ENCODE results near the gene DLGAP1.

Gene DLGAP1

DNA sequence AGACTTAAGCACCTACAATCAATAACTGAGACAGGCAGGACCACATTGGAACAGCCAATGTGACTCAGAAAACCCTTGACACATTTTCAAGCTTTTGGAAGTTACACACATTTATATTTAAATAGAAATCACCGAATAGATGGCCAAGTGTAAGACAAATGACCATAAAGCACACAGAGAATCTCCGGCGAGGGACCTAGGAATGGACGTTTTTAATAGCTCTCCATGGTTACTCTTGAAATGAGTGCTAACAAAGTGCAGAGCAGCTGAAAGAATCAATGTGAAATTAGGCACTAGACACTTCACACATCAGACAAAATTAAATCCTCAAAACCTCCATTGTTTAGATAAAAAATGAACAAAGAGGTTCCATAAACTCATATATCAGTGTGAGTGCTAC lies 376.9 kb downstream of the DLGAP1 start:
- Histone ChIP-seq H2AFZ (ENCODE audit: low read length) (no peak overlapping the region), H3K4me3 (ENCODE audit: low read depth, low read length, poor library complexity, severe bottlenecking) (no peak overlapping the region), H3K79me2 (ENCODE audit: insufficient read depth, low read length) (no peaks in the 10 kb centered on the region), H3K9me3 (ENCODE audit: low read length) (no peaks in the 10 kb centered on the region), H3K27ac (ENCODE audit: low read depth, low read length, poor library complexity, severe bottlenecking) (no peak overlapping the region), H3K27me3 (ENCODE audit: insufficient read depth, low read length) (no peaks in the 10 kb centered on the region), H3F3A (ENCODE audit: insufficient read depth, low read length) (no peaks in the 10 kb centered on the region), H3K4me2 (ENCODE audit: low read length) (no peak overlapping the region), H3K36me3 (ENCODE audit: insufficient read depth, low read length) (no peaks in the 10 kb centered on the region), H3K9me2 (ENCODE audit: low read depth, low read length) (no peaks in the 10 kb centered on the region), H4K20me1 (ENCODE audit: insufficient read depth, low read length) (no peaks in the 10 kb centered on the region), H3K4me1 (ENCODE audit: insufficient read depth, low read length, severe bottlenecking) (no peaks in the 10 kb centered on the region), H3K9ac (ENCODE audit: low read length) (no peak overlapping the region)
- TF ChIP-seq EZH2 (IDR thresholded peaks at IDR 0.05; ENCODE audit: borderline replicate concordance, low read length) (no peak), CTCF (IDR thresholded peaks at IDR 0.05; ENCODE audit: low read length) (no peak)

DNA sequence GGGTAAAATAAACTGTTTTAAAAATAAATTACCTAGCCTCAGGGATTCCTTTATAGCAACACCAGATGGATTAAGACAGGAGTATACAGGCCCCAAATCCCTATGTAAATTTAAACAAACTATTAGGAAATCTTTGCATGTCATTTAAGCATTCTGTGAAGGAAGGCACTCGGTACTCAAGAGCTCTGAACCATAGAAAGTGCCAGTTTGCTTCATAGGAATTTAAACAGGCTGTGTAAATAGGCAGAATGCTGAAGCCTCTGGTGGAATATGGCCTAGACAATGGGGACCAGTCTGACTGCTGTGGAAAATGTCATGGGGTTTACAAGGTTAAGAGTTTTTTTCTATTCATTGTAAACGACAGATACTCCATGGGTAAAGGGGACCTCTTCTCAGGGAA lies 377.4 kb downstream of the DLGAP1 start:
- Histone ChIP-seq H3K9me2 (ENCODE audit: low read depth, low read length) (no peaks in the 10 kb centered on the region), H3K36me3 (ENCODE audit: insufficient read depth, low read length) (no peaks in the 10 kb centered on the region), H4K20me1 (ENCODE audit: insufficient read depth, low read length) (no peaks in the 10 kb centered on the region), H3F3A (ENCODE audit: insufficient read depth, low read length) (no peaks in the 10 kb centered on the region), H3K4me3 (ENCODE audit: low read depth, low read length, poor library complexity, severe bottlenecking) (no peak overlapping the region), H3K4me2 (ENCODE audit: low read length) (no peak overlapping the region), H3K27me3 (ENCODE audit: insufficient read depth, low read length) (no peaks in the 10 kb centered on the region), H3K4me1 (ENCODE audit: insufficient read depth, low read length, severe bottlenecking) (no peaks in the 10 kb centered on the region), H3K79me2 (ENCODE audit: insufficient read depth, low read length) (no peaks in the 10 kb centered on the region), H3K27ac (ENCODE audit: low read depth, low read length, poor library complexity, severe bottlenecking) (no peak overlapping the region), H3K9ac (ENCODE audit: low read length) (no peak overlapping the region), H2AFZ (ENCODE audit: low read length) (no peak overlapping the region), H3K9me3 (ENCODE audit: low read length) (no peaks in the 10 kb centered on the region)
- TF ChIP-seq EZH2 (IDR thresholded peaks at IDR 0.05; ENCODE audit: borderline replicate concordance, low read length) (no peak), CTCF (IDR thresholded peaks at IDR 0.05; ENCODE audit: low read length) (no peak)

DNA sequence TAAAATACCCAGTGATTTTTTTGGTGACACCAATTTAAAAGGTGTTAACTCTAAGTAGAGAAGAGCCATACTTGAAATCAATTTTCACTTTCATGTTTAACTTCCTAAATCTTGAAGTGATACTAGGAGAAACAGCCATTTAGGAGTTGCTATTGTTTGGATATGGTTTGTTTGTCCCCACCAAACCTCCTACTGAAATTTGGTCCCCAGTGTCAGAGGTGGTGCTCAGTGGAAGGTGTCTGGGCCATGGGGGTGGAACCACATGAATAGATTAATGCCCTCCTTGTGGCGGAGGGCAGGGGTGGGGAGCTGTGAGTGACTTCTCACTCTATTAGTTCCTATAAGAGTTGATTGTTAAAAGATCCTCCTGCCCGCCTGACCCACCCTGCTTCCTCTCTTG lies 377.9 kb downstream of the DLGAP1 start:
- H3K4me3 ChIP-seq (ENCODE audit: low read depth, low read length, poor library complexity, severe bottlenecking): no peak overlapping the region
- no peaks in the 10 kb centered on the region for H3K9me2 ChIP-seq (ENCODE audit: low read depth, low read length)
- no peak overlapping the region for H3K4me2 ChIP-seq (ENCODE audit: low read length)
- H3K4me1 ChIP-seq (ENCODE audit: insufficient read depth, low read length, severe bottlenecking): no peaks in the 10 kb centered on the region
- H3K36me3 ChIP-seq (ENCODE audit: insufficient read depth, low read length): no peaks in the 10 kb centered on the region
- no peak overlapping the region for H2AFZ ChIP-seq (ENCODE audit: low read length)
- no peaks in the 10 kb centered on the region for H3K9me3 ChIP-seq (ENCODE audit: low read length)
- no peaks in the 10 kb centered on the region for H4K20me1 ChIP-seq (ENCODE audit: insufficient read depth, low read length)
- no peak overlapping the region for H3K9ac ChIP-seq (ENCODE audit: low read length)
- H3F3A ChIP-seq (ENCODE audit: insufficient read depth, low read length): no peaks in the 10 kb centered on the region
- no peaks in the 10 kb centered on the region for H3K79me2 ChIP-seq (ENCODE audit: insufficient read depth, low read length)
- H3K27me3 ChIP-seq (ENCODE audit: insufficient read depth, low read length): no peaks in the 10 kb centered on the region
- H3K27ac ChIP-seq (ENCODE audit: low read depth, low read length, poor library complexity, severe bottlenecking): no peak overlapping the region
- no peak for TF ChIP-seq CTCF (IDR thresholded peaks at IDR 0.05; ENCODE audit: low read length)

Measured in OCI-LY1 (cell line).